ENCODE measurements around the gene RBBP8. TPM values are rescaled to one million over a fixed set of nuclear protein-coding genes. Genes with fewer than 3 reads are reported as not detected.
"Not testable (repeated sequence)": the region's sequence is repeated elsewhere in the genome, so short reads cannot be mapped to it uniquely, and the experiment has no call there.

The RBBP8 gene
- 6.7 TPM for total RNA-seq
- long read RNA-seq, partial matches to known transcripts = 0 of 1 reads
- long read RNA-seq, other reads (novel, unspliced or antisense) = 0 of 1 reads

GRCh38 chr18:22933206-22933965 is at the start of gene RBBP8:
RBBP8 (plus strand) TSS chr18:22933328; CDS start chr18:22936852, 3,524 bp downstream.
- H3K4me3 ChIP-seq = peak within 1 kb of the TSS; percentile 82
- H3K9me3 ChIP-seq (replicated peaks) = no peaks in the 10 kb centered on the region
- intact Hi-C loops (cut with micrococcal nuclease) = no loop called here
- TF ChIP-seq CTCF (IDR thresholded peaks at IDR 0.05; ENCODE audit: borderline replicate concordance) = no peak
- H3K4me1 ChIP-seq = peaks cover 26% of the 10 kb centered on the region
- DNase-seq = peak; percentile 84
- peak within 1 kb of the TSS; percentile 97 for H3K27ac ChIP-seq (replicated peaks)
- no peaks in the 10 kb centered on the region for H3K36me3 ChIP-seq
- H3K27me3 ChIP-seq (ENCODE audit: low read depth) = no peaks in the 10 kb centered on the region

DNA sequence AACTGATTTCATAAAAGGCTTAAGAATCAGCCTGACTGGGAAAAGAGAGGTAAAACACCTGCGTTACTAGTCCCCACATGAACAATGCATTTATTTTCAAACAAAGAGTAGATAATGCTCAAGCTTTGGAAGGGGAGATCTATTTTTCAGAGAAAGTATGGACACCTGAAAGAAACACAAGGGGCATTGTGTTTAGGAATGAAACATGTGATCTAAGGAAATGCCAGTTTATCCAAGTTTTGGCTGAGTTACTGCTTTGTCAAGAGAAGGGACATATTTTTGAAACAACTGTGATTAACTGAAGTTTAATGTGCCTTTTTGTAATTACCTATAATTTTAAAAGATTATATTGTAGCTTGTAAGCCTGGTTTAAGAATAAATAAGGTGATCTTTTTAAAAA is 49.3 kb upstream of the RBBP8 start:
- Histone ChIP-seq H3K36me3 (no peaks in the 10 kb centered on the region), H3K4me1 (no peaks in the 10 kb centered on the region), H3K27me3 (ENCODE audit: low read depth) (no peaks in the 10 kb centered on the region), H3K9me3 (replicated peaks) (peaks cover 10% of the 10 kb centered on the region), H3K27ac (replicated peaks) (no peak overlapping the region), H3K4me3 (no peak overlapping the region)
- intact Hi-C loops (cut with micrococcal nuclease) = no loop called here
- DNase-seq = no peak
- no peak for TF ChIP-seq CTCF (IDR thresholded peaks at IDR 0.05; ENCODE audit: borderline replicate concordance)

GRCh38 chr18:22885694-22886093 is 47.4 kb upstream of the RBBP8 start:
- H3K9me3 ChIP-seq (replicated peaks); H3K4me3 ChIP-seq; H3K27me3 ChIP-seq (ENCODE audit: low read depth); H3K36me3 ChIP-seq; DNase-seq; intact Hi-C loops (cut with micrococcal nuclease); H3K27ac ChIP-seq (replicated peaks); H3K4me1 ChIP-seq: not testable (repeated sequence)

DNA sequence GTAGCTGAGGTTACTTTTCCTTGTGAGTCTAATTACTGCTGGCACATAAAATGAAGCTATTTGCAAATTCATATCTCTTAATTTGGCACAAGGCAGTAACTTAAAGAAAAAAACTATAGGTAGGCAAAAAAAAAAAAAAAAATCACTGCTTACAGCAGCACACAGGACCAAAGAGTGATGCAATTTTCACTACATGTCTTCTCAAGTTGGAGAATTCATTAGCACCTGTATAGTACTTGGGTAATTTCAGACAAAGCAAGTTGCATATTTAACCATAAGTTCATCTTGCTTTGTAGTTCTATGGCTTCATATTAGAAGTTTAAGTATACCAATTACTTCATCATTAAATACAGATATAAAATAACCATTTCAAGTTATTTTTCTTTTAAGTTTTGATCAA is 33.7 kb upstream of the RBBP8 start:
- DNase-seq = no peak
- intact Hi-C loops (cut with micrococcal nuclease) = no loop called here
- Histone ChIP-seq H3K4me3 (no peak overlapping the region), H3K27me3 (ENCODE audit: low read depth) (no peaks in the 10 kb centered on the region), H3K27ac (replicated peaks) (no peak overlapping the region), H3K36me3 (no peaks in the 10 kb centered on the region), H3K9me3 (replicated peaks) (peaks cover 8% of the 10 kb centered on the region), H3K4me1 (peaks cover 2% of the 10 kb centered on the region)
- TF ChIP-seq CTCF (IDR thresholded peaks at IDR 0.05; ENCODE audit: borderline replicate concordance) = no peak

DNA sequence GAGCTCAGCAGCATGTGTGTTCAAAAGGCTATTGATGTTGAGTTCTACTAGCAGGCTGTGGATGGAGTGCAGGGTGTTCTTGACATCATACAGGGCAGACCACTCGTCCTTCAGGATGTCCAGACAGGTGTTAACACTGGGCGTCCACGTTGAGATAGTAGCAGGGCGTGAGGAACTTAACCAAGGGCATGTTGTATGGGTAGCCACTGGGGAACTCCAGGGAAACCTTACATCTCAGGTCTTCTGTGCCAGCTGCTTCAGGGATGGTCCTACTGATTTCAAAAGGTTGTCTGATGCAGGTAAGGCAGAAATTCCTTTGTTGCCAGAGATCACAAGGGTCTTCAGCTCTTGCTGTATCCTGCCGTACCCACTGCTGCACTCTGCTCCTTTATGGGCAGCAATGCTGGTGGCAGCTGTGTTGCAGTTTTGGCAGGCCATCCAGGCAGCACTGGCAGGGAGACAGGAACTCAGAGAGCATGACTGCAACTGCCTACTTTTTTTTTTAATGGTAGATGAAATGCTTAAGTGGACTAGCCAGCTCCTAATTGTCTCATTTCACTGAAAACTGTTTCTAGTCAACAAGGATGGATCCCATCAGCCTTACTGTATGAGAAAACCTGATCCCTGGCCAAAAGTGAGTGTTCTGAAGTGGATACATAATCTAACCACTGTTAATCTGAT is 32.4 kb upstream of the RBBP8 start:
- no peak for TF ChIP-seq CTCF (IDR thresholded peaks at IDR 0.05; ENCODE audit: borderline replicate concordance)
- Histone ChIP-seq H3K9me3 (replicated peaks) (peaks cover 5% of the 10 kb centered on the region), H3K4me3 (no peak overlapping the region), H3K27ac (replicated peaks) (no peak overlapping the region), H3K4me1 (peaks cover 2% of the 10 kb centered on the region), H3K27me3 (ENCODE audit: low read depth) (no peaks in the 10 kb centered on the region), H3K36me3 (no peaks in the 10 kb centered on the region)
- intact Hi-C loops (cut with micrococcal nuclease) = no loop called here
- peak; percentile 26 for DNase-seq

GRCh38 chr18:22902093-22902492 is 31.0 kb upstream of the RBBP8 start:
- DNase-seq = no peak
- no peak for TF ChIP-seq CTCF (IDR thresholded peaks at IDR 0.05; ENCODE audit: borderline replicate concordance)
- Histone ChIP-seq H3K9me3 (replicated peaks) (peaks cover 5% of the 10 kb centered on the region), H3K4me3 (no peak overlapping the region), H3K27me3 (ENCODE audit: low read depth) (no peaks in the 10 kb centered on the region), H3K4me1 (peaks cover 2% of the 10 kb centered on the region), H3K36me3 (no peaks in the 10 kb centered on the region), H3K27ac (replicated peaks) (no peak overlapping the region)
- intact Hi-C loops (cut with micrococcal nuclease) = no loop called here

- intact Hi-C loops (cut with micrococcal nuclease); H3K27ac ChIP-seq (replicated peaks); H3K4me3 ChIP-seq; H3K36me3 ChIP-seq; H3K4me1 ChIP-seq; H3K9me3 ChIP-seq (replicated peaks); H3K27me3 ChIP-seq (ENCODE audit: low read depth); DNase-seq: not testable (repeated sequence)
These were observed 29.9 kb upstream of the RBBP8 start for GRCh38 chr18:22903248-22903647.
